RPMI8226 (cell line): ENCODE data around the gene SUB1.
"Not testable (repeated sequence)": the region's sequence is repeated elsewhere in the genome, so short reads cannot be mapped to it uniquely, and the experiment has no call there.

ENCODE experiments used
- DNase-seq: peaks from one replicate; pipeline ENCODE4 v3.0.0-alpha.2; 2015

Gene SUB1

DNA sequence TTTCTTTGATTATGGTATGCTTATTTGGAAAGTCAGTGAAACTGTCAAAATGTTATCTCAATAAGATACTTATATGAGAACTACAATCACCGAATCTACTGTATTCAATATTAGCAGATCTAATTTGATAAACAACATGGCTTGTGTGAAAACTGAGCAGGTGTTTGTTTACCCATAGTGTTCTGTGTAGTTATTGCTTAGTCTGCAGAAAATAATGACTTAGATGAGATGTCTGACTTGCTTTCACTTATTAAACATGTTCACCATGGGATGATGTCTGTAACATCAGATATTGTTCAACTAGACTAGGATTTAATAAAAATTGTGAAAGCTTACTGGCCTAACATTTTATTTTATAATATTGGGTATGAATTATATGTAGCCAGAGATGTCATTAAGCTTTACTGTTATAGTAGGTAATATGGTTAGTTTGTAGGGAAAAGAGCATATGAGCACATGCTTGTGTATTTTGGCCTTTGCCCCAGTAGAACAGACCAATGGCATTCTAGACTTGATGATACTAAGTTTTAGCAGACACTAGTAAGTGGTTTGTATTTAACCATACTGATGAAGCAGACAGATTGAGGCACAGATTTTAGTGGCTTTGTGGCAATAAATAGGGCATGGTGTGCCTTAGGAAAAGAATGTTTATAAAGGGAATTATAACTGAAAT is 16.4 kb downstream of the SUB1 start:
- no peak for DNase-seq

DNA sequence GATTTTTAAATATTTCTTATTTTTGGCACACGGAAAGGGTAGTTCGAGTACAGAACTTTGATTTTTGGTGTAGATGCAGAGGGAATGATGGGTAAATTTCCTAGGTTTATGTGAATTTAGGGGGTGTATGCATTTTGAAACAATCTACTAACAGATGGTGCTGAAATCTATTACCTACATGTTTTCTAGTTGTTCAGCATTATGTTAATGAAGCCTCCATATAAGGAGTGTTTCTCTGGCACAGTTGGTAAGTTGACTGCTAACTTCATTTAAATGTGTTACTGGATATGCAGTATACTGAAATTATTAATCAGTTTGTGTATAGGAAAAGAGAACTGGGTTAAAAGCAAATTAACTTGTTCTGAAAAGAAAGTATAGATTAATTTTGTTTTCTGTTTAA is 17.5 kb downstream of the SUB1 start:
- DNase-seq, result no peak

DNA sequence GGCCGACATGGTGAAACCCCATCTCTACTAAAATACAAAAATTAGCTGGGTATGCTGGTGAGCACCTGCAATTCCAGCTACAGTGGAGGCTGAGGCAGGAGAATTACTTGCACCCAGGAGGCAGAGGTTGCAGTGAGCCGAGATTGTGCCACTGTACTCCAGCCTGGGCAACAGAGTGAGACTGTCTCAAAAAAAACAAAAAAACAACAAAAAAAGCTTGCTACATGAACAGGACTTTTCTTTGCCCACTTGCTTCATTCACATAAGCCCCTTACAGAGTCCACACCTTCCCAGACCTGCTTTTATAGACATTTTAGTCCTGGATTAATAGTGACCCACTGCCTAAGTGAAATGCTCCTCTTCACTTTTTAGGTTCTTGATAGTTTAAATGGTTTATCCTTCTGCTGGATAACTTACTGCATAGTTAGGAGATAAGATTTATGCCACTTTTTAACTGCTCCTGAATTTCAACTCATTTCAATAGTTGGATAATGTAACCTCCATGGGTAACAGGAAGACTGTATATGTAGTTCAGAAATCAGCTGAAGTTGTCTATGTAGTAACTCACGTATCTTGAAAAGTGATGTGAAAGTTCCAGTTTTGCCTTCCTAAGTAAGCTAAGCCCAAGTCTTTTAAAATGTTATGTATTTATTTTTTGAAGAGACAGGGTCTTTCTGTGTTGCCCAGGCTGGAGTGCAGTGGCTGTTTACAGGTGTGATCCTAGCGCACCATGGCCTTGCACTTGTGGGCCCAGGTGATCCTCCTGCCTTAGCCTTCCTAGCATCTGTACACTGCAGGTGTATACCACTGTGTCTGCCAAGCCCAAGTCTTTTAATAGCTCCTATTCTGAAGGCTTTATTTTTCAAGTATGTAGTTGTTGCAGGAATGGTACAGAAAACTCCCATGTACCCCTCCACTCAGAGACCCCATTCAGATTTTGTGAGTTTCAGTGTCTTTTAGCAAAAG is 19.7 kb downstream of the SUB1 start:
- DNase-seq, result no peak

DNA sequence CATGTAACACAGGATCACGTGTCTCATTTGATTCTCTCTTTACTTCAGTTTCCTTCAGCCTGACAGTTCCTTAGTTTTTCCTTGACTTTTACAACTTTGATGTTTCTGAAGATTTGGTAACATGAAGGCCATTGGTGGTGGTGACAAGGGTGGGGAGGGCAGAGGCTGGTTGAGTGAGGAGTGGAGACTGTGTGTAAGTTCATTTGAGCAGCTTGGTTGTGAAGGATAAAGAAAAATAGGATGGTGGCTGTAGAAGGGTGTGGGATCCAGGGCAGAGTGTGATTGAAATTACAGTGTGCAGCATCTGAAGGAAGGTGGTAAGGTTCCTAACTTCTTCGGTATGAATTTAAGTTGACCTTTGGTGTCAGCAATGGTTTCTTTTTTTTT is 20.4 kb downstream of the SUB1 start:
- DNase-seq, result no peak

DNA sequence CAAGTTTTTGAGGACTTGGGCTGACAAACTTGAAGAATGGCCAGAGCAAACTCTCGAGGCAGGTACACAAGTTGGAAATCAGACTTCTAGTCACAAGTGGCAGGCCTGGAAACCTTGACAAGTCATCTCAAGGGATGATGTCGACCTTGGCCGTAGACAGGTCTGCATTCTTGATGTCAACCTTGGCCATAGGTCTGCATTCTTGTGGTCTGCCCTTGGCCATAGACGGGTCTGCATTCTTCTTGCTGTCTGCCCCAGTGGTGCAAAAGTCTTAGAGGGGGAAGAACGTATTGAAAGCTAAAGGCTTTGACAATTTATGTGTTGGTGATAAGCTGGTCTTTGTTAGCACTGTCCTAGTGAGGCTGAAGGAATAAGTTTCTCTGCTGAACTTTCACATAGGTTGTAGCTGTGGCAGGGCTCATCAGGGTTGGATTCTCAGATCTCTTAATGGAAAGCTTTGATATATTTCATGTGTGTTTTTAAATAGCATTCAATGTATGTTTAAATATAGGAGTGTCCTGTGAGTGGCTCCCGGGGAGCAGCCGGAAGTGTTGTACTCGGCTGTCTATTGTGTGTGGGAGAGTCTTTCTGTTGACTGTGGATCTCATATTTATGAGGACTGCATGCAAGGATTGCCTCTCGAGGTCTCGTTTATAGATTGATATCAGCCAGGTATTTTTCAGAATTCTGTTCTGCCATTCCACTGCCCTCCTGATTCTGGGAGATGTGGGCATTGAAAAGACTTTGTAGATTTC is 27.0 kb downstream of the SUB1 start:
- DNase-seq, result no peak

DNA sequence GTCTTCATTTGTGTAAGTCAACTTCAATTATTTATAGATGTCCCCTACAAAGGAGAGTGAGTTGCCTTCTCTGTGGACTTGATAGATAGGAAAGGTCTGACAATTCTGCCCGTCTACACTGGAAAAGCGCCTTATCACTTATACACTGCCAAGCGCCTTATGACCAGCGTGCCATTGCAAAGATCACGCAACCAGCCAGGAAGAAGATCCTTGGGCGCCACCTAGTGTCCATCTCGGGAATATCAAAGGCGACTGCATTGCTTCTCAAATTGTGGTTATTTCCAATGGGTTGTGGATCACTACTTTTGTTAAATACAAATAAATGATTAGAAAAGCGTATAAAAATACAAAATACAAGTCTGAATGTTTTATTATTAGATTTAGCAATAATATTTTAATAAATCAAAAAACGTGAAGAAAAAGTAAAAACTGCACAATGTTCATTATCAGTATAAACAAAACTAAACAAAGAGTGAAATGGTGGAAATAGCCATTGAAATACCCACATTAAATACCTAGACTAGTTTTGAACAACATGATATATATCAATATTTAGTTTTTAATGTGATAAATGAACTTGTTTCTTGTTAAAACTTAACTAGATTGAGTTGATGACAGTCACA is 27.8 kb downstream of the SUB1 start:
- peak; percentile 72 for DNase-seq

DNA sequence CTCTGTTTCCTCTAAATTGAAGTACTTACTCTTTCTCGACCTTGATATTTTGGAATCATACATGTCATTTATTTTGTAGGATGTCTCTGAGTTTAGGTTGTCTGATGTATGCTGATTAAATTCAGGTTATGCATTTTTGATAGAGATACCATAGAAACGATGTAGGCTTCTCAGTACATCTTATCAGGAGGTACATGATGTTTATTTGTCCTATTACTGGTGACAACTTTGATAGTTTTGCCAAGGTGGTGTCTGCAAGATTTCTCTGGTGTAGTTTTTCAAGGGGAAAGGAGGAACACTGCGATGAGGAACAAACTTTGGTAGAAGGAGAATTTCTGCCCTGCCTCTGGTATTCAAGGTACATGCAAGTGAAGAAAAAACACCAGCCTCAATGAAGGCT is 29.9 kb downstream of the SUB1 start:
- DNase-seq, result no peak

DNA sequence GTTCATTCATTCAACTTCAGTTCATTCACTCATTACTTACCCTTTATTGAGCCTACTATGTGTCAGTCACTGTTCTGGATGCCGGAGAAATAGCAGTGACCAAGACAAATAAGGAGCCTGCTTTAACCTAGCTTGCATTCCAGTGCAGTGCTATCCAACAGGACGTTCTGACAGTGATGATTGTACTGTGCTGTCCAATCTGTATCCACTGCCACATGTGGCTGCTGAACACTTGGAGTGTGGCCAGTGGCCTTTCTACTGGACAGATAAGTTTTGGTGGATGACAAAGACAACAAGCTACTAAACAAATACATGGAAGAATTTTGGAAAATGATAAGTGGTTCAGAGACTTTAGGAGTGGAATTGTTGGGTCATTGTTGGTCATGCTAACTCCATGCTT is 33.6 kb downstream of the SUB1 start:
- DNase-seq, result no peak

DNA sequence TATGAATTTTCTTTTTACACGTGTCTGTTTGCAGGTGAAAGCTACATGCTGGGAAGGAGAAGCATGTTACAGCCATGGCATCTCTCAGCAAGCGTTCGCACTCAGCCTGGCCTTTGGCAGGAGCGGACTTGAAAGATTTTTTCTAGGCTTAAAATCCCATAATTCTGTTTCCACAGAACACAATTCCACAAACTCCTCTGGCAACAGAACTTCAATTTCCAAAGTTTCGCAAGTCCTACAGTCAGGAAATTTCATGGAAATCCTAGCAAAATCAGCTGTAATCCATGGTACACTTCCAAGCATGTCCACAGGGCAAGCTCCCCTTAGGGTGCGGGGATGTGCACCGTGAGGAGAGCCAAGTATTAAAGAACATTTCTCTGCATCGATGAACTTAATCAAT is 35.9 kb downstream of the SUB1 start:
- DNase-seq, result no peak

DNA sequence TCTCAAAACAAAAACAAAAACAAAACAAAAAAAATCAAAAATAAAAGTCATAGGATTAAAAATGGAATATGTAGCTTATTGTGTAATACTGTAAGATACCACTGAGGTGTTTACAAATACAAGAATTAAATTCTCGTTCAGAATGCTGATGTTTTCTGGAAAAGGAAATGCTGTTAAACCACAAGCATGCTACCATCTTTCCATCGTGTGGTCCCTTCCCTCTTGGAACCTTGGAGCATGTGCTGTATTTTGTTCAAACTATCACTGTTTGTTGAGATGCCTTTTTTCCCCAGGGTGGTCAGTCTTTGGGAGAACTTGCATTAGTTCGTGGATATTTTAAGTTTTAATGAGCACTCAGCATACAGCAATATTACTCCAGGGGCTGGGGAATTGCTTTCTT is 39.7 kb downstream of the SUB1 start:
- DNase-seq, result no peak

DNA sequence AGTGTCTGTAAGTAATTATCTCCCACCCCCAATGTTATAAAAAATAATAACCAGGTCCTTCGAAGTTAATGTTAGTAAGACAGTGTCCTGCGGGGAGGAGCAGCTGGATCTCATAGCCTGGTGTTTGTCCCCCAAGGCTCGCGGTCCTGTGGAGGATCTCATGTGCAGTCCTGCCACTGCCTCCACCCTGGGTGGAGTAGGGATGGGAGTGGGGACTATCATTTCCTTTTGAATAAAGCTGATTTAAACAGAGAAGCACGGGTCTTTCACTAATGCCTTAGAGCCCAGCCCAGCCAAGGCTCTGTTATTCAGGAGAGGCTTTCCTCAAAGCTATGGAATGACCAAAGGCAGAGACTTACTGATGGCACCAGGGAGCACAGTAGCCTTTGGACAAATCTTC is 40.2 kb downstream of the SUB1 start:
- DNase-seq, result no peak

DNA sequence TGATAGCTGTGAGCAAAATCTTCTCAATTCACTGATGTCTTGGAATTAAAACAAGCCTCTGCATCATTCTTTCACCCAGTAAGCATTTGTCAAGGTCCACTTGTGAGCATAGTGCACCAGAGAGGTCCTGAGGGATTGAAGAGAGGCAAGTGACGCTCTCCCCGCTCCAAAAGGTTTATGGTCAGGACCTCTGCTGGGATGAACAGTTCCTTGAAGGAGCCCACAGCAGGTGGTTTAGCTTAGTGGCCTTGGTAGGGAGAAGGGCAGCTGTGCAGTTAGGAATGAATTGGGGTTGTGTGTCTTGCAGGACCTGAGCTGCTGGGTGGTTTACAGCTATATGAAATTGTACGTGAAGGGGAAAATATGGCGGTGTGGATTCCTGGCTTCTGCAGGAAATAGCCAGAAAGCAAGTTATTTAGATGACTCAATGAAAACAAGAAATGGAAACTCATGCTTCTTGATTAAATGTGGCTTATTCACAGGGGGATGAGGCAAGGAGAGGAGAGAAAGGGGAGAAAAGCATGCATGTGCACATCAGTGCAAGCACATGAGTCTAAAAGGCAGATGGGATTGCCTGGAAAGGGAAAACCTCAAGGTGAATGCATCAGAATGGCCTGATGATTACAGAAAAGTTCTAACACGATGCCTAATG is 42.0 kb downstream of the SUB1 start:
- no peak for DNase-seq

DNA sequence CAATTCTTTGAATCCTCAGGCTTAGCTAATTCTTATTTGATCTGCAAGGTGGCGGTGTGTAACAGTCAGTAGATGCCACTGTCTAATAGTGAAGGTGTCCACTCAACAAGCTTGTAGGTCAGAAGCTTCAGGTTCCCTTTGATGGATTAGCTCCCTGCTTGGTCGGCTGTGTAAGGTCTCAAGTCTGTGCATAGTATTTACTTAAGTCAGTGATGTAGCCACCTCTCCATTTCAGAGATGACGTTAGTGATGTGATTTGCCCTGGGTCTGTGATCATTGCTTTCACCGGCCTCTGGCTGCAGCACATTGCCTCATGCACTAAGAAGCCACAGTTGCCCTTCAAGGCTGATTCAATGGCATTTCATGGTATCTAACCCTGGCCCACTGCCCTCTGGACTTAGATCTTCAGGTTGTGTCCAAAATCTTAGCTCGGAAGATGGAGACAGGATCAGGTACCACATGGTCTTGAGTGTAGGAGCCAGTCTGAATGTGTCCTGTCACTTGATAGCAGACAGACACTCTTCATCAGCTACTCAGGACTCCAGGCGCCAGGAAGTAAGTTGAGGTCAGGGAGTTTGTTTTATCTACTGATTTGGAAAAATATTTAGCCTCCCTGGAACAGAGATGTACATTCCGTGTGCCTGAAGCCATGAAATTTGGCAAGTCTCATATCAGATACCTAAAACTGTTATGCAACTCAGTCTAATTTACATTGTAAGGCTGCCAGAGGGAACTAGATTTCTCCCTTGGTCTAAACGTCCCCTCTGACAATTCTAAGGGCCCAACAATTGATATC is 42.9 kb downstream of the SUB1 start:
- DNase-seq, result no peak

DNA sequence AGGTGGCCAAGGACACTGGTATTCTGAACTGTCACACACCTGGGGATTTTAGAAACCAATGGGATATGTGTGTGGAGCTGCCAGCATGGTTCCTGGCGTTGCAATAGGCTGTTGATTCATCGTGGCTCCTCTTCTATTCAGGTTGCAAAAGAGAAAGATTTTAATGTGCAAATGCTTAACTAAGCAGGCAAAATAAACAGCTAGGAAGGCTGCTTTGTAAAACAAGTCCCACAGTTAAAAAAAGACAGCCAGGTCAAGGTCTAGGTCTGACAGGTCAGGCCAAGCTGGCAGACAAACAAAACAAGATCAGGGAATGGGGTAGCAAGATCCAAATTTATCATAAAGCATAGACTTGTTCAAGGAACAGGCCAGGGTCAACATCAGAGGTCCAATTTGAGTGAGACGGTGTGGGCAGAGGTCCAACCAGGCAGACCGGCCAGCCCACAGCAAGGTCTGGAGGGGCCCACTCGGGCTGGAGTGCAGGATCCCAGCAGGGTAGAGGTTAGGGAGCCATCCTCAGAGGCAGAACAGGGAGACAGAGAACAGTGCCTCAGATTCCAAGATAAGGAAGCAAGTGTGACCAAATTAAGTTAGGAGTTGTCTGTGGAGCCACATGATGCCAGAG is 45.6 kb downstream of the SUB1 start:
- no peak for DNase-seq

DNA sequence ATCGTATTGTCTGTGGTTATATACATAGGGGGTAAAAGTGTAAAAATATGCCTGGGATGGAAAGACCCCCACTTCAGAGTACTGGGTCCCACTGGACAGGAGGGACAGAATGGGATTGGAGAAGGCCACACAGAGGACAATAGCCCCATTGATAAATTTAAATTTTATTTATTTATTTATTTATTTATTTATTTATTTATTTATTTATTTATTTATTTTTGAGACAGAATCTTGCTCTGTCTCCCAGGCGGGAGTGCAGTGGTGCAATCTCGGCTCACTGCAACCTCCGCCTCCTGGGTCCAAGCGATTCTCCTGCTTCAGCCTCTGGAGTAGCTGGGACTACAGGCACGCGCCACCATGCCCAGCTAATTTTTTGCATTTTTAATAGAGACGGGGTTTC is 47.7 kb downstream of the SUB1 start:
- DNase-seq, result not testable (repeated sequence)

DNA sequence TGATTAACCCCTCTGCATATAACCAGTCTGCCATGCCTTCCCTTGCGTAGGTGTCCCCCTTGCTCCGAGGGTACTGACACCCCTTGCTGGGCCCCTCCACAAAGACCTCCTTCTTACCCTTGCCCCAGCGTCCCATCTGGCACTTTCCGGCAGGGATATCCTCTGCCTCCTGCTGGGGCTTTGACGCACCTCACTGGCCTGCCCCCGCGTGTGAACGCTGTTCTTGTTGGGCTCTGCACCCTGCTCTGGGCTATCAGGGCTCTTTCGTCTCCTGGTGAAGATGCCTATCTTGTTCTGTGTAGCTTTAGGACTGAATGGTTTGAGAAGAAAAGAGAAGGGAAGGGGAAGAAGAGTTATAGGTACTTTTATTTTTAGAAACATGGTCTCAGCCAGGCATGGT is 53.0 kb downstream of the SUB1 start:
- DNase-seq, result no peak

DNA sequence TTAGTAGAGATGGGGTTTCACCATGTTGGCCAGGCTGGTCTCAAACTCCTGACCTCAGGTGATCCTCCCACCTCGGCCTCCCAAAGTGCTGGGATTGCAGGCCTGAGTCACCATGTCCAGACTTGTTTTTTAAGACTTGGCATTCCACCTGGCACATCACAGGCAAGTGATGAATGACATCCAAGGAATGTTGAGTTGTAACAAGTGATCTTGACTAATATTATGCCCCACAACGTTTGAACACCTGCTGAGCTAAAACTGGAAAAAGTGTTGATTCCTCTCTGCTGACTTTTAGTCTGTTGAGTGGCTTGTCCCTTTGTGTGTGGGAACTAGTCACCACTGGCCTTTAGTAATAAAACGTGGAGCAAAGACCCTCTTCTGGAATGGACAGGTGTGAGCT is 54.6 kb downstream of the SUB1 start:
- no peak for DNase-seq

DNA sequence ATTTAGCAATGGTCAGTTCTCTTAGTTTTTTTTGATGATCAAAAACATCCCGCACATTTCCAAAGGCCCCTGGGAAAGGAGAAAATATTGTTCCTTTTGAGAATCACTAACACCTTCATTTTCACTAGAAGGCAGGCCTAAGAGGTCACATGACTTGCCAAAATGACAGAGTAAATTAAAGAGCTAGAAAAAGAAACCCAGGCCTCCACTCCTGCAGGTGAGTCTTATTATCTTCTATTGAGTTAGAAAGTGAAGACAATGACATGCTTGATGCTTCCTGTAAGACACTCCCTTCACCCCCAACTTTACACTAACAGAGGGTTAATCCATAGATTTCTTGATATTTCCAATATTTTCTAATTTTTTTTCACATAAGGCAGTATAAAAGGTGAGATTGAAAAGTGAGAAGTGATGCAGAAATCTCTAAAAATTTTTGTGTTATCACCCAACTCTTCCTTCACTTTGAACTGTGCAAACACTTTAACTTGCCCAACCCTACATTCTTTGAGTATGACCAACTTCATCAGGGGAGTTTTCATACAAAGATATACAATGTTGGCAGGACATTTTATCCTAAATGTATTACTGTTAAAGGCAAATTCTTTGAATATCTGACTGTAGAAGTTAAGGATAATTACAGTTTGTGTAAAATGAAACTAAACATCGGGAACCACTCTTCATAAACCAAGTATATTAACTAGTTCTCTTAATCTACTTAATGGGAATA is 57.1 kb downstream of the SUB1 start:
- no peak for DNase-seq

DNA sequence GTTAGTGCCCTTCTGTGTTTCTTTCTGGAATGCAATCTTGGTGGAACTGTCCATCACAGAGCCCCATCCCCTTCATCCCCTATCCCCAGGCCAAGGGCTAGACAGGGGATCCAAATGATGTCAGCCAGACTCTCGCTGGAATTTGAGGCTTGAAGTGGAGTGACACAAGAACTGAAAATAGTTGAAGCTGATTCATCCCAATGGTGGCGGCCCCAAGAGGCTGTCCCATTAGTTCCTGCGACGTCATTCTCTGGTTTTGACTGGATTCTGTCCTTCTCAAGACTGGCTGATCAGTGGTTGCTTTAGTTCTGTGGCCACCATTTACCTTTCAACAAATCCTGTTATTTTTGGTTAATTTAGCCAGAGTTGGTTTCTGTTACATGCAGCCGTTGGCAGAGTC is 59.9 kb downstream of the SUB1 start:
- DNase-seq, result no peak
